H9 (cell line): Measurements from ENCODE around the gene DMD. TPM values are rescaled to one million over a fixed set of nuclear protein-coding genes. Genes with fewer than 3 reads are reported as not detected.

Experiments used
- DNase-seq: peaks from one replicate; pipeline ENCODE4 v3.0.0-alpha.2; 2017
- H2AFZ ChIP-seq: one replicate; pipeline ENCODE4 v1.6.1; 2013; ENCODE audit warnings: mild to moderate bottlenecking, low read length, control low read depth, moderate library complexity
- H2AK5ac ChIP-seq: 2 replicates; pipeline ENCODE4 v1.6.1; 2013; ENCODE audit warnings: low read length, control low read depth, mixed read lengths; ENCODE audit not compliant: insufficient read length
- H2BK120ac ChIP-seq: one replicate; pipeline ENCODE4 v1.6.1; 2013; ENCODE audit warnings: low read depth, mild to moderate bottlenecking, low read length, control low read depth, inconsistent platforms; ENCODE audit not compliant: poor library complexity, severe bottlenecking
- H2BK12ac ChIP-seq: 2 replicates; pipeline ENCODE4 v1.6.1; 2013; ENCODE audit warnings: low read length, control low read depth, mixed read lengths, low read depth; ENCODE audit not compliant: insufficient read length
- H2BK15ac ChIP-seq: 2 replicates; pipeline ENCODE4 v1.6.1; 2013; ENCODE audit warnings: low read depth, low read length, control low read depth
- H2BK20ac ChIP-seq: one replicate; pipeline ENCODE4 v1.6.1; 2013; ENCODE audit warnings: low read depth, mild to moderate bottlenecking, low read length, control low read depth, inconsistent platforms; ENCODE audit not compliant: poor library complexity, severe bottlenecking
- H2BK5ac ChIP-seq: 2 replicates; pipeline ENCODE4 v1.6.1; 2013; ENCODE audit warnings: low read length, control low read depth, mixed read lengths; ENCODE audit not compliant: insufficient read length
- H3K14ac ChIP-seq: 2 replicates; pipeline ENCODE4 v1.6.1; 2013; ENCODE audit warnings: low read length, control low read depth; ENCODE audit not compliant: insufficient read depth
- H3K18ac ChIP-seq: 2 replicates; pipeline ENCODE4 v1.6.1; 2013; ENCODE audit warnings: low read depth, mild to moderate bottlenecking, mixed read lengths, low read length, control low read depth; ENCODE audit not compliant: insufficient read length
- H3K23ac ChIP-seq: 2 replicates; pipeline ENCODE4 v1.6.1; 2013; ENCODE audit warnings: low read length, control low read depth, mixed read lengths, low read depth; ENCODE audit not compliant: insufficient read length
- H3K23me2 ChIP-seq: 2 replicates; pipeline ENCODE4 v1.6.1; 2013; ENCODE audit warnings: low read depth, mild to moderate bottlenecking, mixed read lengths, low read length, control low read depth; ENCODE audit not compliant: insufficient read length, poor library complexity, severe bottlenecking
- H3K27ac ChIP-seq: 2 replicates; pipeline ENCODE4 v1.5.1; 2013; ENCODE audit warnings: low read length, control low read depth, mixed read lengths, low read depth; ENCODE audit not compliant: insufficient read length
- H3K27me3 ChIP-seq: 2 replicates; pipeline ENCODE4 v1.6.1; 2013; ENCODE audit warnings: low read length, control low read depth, inconsistent platforms; ENCODE audit not compliant: insufficient read depth
- H3K4ac ChIP-seq: 2 replicates; pipeline ENCODE4 v1.6.1; 2013; ENCODE audit warnings: low read depth, mild to moderate bottlenecking, control low read depth, inconsistent platforms, low read length, moderate library complexity
- H3K4me1 ChIP-seq: 2 replicates; pipeline ENCODE4 v1.6.1; 2013; ENCODE audit warnings: low read length, control low read depth, inconsistent platforms; ENCODE audit not compliant: insufficient read depth
- H3K4me2 ChIP-seq: 2 replicates; pipeline ENCODE4 v1.6.1; 2013; ENCODE audit warnings: low read length, control low read depth, mixed read lengths; ENCODE audit not compliant: insufficient read length, insufficient read depth
- H3K56ac ChIP-seq: 2 replicates; pipeline ENCODE4 v1.6.1; 2013; ENCODE audit warnings: low read depth, mild to moderate bottlenecking, mixed read lengths, low read length, control low read depth; ENCODE audit not compliant: insufficient read length
- H3K79me1 ChIP-seq: 2 replicates; pipeline ENCODE4 v1.6.1; 2013; ENCODE audit warnings: low read depth, mild to moderate bottlenecking, moderate library complexity, low read length, control low read depth, inconsistent platforms; ENCODE audit not compliant: insufficient read depth, poor library complexity, severe bottlenecking
- H3K79me2 ChIP-seq: 2 replicates; pipeline ENCODE4 v1.6.1; 2013; ENCODE audit warnings: low read length, control low read depth, inconsistent platforms; ENCODE audit not compliant: insufficient read depth
- H3K9ac ChIP-seq: 2 replicates; pipeline ENCODE4 v1.6.1; 2013; ENCODE audit warnings: low read length, control low read depth, mixed read lengths; ENCODE audit not compliant: insufficient read length; ENCODE audit errors: extremely low read depth
- H3K9me3 ChIP-seq: one replicate; pipeline ENCODE4 v1.6.1; 2013; ENCODE audit warnings: low read depth, low read length, inconsistent platforms; ENCODE audit not compliant: control insufficient read depth
- H3T11ph ChIP-seq: one replicate; pipeline ENCODE4 v1.6.1; 2013; ENCODE audit warnings: mild to moderate bottlenecking, low read length, control low read depth, inconsistent platforms
- H4K20me1 ChIP-seq: one replicate; pipeline ENCODE4 v1.6.1; 2013; ENCODE audit not compliant: control insufficient read depth, insufficient read length, insufficient read depth
- H4K5ac ChIP-seq: 2 replicates; pipeline ENCODE4 v1.6.1; 2013; ENCODE audit warnings: low read depth, mild to moderate bottlenecking, mixed read lengths, low read length, control low read depth; ENCODE audit not compliant: insufficient read length
- H4K8ac ChIP-seq: replicated peaks from 2 replicates; pipeline ENCODE4 v1.6.1; 2013; ENCODE audit warnings: low read length, control low read depth, mixed read lengths, low read depth; ENCODE audit not compliant: insufficient read length
- H4K91ac ChIP-seq: 2 replicates; pipeline ENCODE4 v1.6.1; 2013; ENCODE audit warnings: low read depth, mild to moderate bottlenecking, moderate library complexity, mixed read lengths, low read length, control low read depth; ENCODE audit not compliant: insufficient read length
- H3K27ac Mint-ChIP-seq, 3 experiments: 2 replicates in 2 of 3; 3 replicates in 1 of 3; pipeline ENCODE4 v1.8.0; 2020 to 2021; ENCODE audit warnings: mixed read lengths in 3 of 3, mild to moderate bottlenecking in 1 of 3, moderate library complexity in 1 of 3
- H3K27me3 Mint-ChIP-seq: 2 replicates; pipeline ENCODE4 v1.8.0; 2021; ENCODE audit warnings: low read depth, mild to moderate bottlenecking, moderate library complexity, mixed read lengths
- H3K36me3 Mint-ChIP-seq, 3 experiments: 2 replicates in 2 of 3; 3 replicates in 1 of 3; pipeline ENCODE4 v1.8.0; 2020 to 2021; ENCODE audit warnings: low read depth in 3 of 3, mixed read lengths in 3 of 3; ENCODE audit not compliant: insufficient read depth in 1 of 3
- H3K4me1 Mint-ChIP-seq, 2 experiments: 2 replicates each; pipeline ENCODE4 v1.8.0; 2020; ENCODE audit warnings: mixed read lengths in 2 of 2
- H3K4me3 Mint-ChIP-seq, 2 experiments: 2 replicates in 1 of 2; 3 replicates in 1 of 2; pipeline ENCODE4 v1.8.0; 2020 to 2021; ENCODE audit warnings: mild to moderate bottlenecking in 2 of 2, mixed read lengths in 2 of 2, moderate library complexity in 1 of 2
- H3K9me3 Mint-ChIP-seq, 2 experiments: 2 replicates in 1 of 2; 3 replicates in 1 of 2; pipeline ENCODE4 v1.8.0; 2020; ENCODE audit warnings: mild to moderate bottlenecking in 2 of 2, mixed read lengths in 2 of 2, moderate library complexity in 1 of 2
- CTCF ChIP-seq: fragments of 200-600 bp; sonication (generic); conservative IDR thresholded peaks from 3 replicates; pipeline ENCODE4 v1.8.0; 2021; ENCODE audit warnings: antibody characterized with exemption, mild to moderate bottlenecking
- WGBS: extraction: QIAGEN DNeasy Blood & Tissue Kit; methylation state at CpG from one replicate; pipeline ENCODE4 v1.1.7; 2013; ENCODE audit warnings: missing lambda C conversion rate, low lambda C conversion rate, mixed read lengths; ENCODE audit not compliant: insufficient read length; ENCODE audit errors: extremely low coverage; 5-methylcytosine and 5-hydroxymethylcytosine counted together
- total RNA-seq: library from RNA; stranded (reverse); gene quantifications from 2 replicates; pipeline ENCODE4 v1.2.1, GENCODE V29; 2021

The DMD gene
- total RNA-seq, 1 experiment from 2014 or later: 3.8 TPM

GRCh38 chrX:31260351-31260750, 1951.0 kb downstream of the DMD start:
- H4K91ac ChIP-seq: no peak overlapping the region
- H3K27ac ChIP-seq: no peak overlapping the region
- Mint-ChIP-seq H3K27ac (no peak overlapping the region), H3K4me1 (peaks cover 8 to 31% of the 10 kb centered on the region in 2 experiments), H3K36me3 (no peaks in the 10 kb centered on the region; a peak in 2 of 7 replicates), H3K9me3 (peaks cover 54 to 59% of the 10 kb centered on the region in 2 experiments), H3K27me3 (peaks cover 3% of the 10 kb centered on the region; the same call in 1 of the 2 replicates), H3K4me3 (no peak overlapping the region)
- no peak overlapping the region for H3K23ac ChIP-seq
- H2BK20ac ChIP-seq: no peak overlapping the region
- H3K18ac ChIP-seq: no peak overlapping the region
- no peak for DNase-seq
- H4K8ac ChIP-seq: no peak overlapping the region
- H2BK5ac ChIP-seq: no peak overlapping the region
- H3K14ac ChIP-seq: no peak overlapping the region
- H2BK120ac ChIP-seq: no peak overlapping the region
- no peak overlapping the region for H2BK15ac ChIP-seq
- no peaks in the 10 kb centered on the region for H3K4me1 ChIP-seq
- no peak overlapping the region for H2AK5ac ChIP-seq
- H3K4me2 ChIP-seq: no peak overlapping the region
- no peak overlapping the region for H2AFZ ChIP-seq
- no peak overlapping the region for H3T11ph ChIP-seq
- H3K9ac ChIP-seq: no peak overlapping the region
- no CpG with 5 or more reads among the region's 5 CpGs for WGBS
- no peaks in the 10 kb centered on the region for H4K20me1 ChIP-seq
- no peaks in the 10 kb centered on the region for H3K9me3 ChIP-seq
- no peak overlapping the region for H4K5ac ChIP-seq
- H3K56ac ChIP-seq: no peak overlapping the region
- no peak for TF ChIP-seq CTCF
- no peak overlapping the region for H2BK12ac ChIP-seq
- no peaks in the 10 kb centered on the region for H3K79me2 ChIP-seq
- no peak overlapping the region for H3K4ac ChIP-seq
- H3K27me3 ChIP-seq: no peaks in the 10 kb centered on the region
- H3K23me2 ChIP-seq: no peaks in the 10 kb centered on the region
- H3K79me1 ChIP-seq: no peaks in the 10 kb centered on the region
